Ascending aorta (tissue), 2 donors: ENCODE measurements around the gene CEMIP. TPM values are rescaled to one million over a fixed set of nuclear protein-coding genes. Genes with fewer than 3 reads are reported as not detected.

Source experiments
- DNase-seq, 2 donors: peaks; one replicate each; pipeline ENCODE4 v3.0.0-alpha.2; 2019; ENCODE audit warnings: low spot score in 2 of 2
- H3K27ac ChIP-seq, 2 donors: fragments of 200-600 bp; sonication (generic); one replicate each; pipeline ENCODE4 v1.5.1; 2016 to 2017; ENCODE audit warnings: mild to moderate bottlenecking in 1 of 2
- H3K27me3 ChIP-seq: fragments of 200-600 bp; sonication (generic); one replicate; pipeline ENCODE4 v1.5.1; 2017
- H3K36me3 ChIP-seq, 2 donors: fragments of 200-600 bp; sonication (generic); one replicate each; pipeline ENCODE4 v1.5.1; 2016
- H3K4me1 ChIP-seq, 2 donors: fragments of 200-600 bp; sonication (generic); one replicate each; pipeline ENCODE4 v1.5.1; 2016 to 2017; ENCODE audit warnings: mild to moderate bottlenecking in 1 of 2
- H3K4me3 ChIP-seq, 2 donors: fragments of 200-600 bp; sonication (generic); one replicate each; pipeline ENCODE4 v1.5.1; 2016 to 2017; ENCODE audit warnings: mild to moderate bottlenecking in 1 of 2
- H3K9me3 ChIP-seq, 2 donors: fragments of 200-600 bp; sonication (generic); one replicate each; pipeline ENCODE4 v1.5.1; 2016
- CTCF ChIP-seq, 3 experiments: fragments of 200-600 bp in 2 of 3; fragments of 450-650 bp in 1 of 3; sonication (generic) in 2 of 3; IDR thresholded peaks; one replicate each; pipeline ENCODE4 v1.5.1; 2016 to 2019; ENCODE audit warnings: antibody characterized with exemption in 3 of 3, mild to moderate bottlenecking in 1 of 3, moderate library complexity in 1 of 3
- intact Hi-C: fragments of 100-400 bp; cut with DNase I; formaldehyde crosslinking; loops from one replicate; pipeline ENCODE4 v1.15.1; 2023
- total RNA-seq: library from RNA; depleted of rRNA; stranded (reverse); fragments of >200 nt; gene quantifications from one replicate; pipeline ENCODE4 v1.1.0, GENCODE V29; 2016

The CEMIP gene
- total RNA-seq, 1 donor from 2014 or later, result not detected

DNA sequence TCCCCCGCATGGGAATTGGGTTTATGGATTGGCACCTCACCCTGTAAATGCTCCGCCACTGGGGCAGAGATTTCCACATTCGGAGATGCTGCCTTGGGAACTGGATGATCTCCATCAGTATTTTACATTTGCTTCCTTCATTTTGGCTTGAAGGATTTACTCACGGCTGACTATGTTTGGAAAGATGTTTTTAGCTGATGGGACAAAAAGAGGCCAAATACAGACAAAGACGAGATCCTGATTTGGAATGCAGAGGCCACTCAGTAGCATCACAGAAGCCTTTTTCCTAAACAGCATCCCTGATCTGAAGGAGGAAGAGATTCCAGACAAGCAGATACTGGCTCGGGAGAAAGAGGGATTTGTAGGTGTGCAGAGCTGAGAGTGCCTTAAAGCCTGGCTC, 133.5 kb downstream of the CEMIP start:
- H3K27me3 ChIP-seq, result no peaks in the 10 kb centered on the region
- TF ChIP-seq CTCF (IDR thresholded peaks at IDR 0.05), result no peak
- H3K36me3 ChIP-seq, result peaks cover 2 to 30% of the 10 kb centered on the region in 2 donors
- no peaks in the 10 kb centered on the region for H3K9me3 ChIP-seq
- no peaks in the 10 kb centered on the region for H3K4me1 ChIP-seq
- intact Hi-C loops, result no loop called here
- no peak for DNase-seq
- no peak overlapping the region for H3K4me3 ChIP-seq
- no peak overlapping the region for H3K27ac ChIP-seq

DNA sequence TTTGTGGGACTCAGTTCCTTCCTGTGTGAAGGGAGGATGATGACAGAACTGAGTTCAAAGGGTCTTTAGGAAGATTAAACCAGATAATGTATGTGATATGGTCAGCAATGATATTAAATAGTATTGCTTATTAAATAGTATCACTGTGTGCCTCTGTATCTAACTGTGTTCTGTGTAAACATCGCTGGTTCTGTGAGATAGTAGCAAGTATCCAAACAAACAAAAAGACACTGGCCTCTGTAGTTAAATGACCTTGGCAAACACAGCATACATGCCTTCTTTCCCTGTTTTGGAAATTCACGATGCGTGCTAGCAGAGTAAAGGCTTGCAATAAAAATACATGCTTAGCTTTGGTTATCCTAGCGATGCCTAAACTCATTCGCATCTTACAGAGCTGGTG, 134.4 kb downstream of the CEMIP start:
- H3K9me3 ChIP-seq, result no peaks in the 10 kb centered on the region
- no peak overlapping the region for H3K27ac ChIP-seq
- DNase-seq, result no peak
- H3K4me1 ChIP-seq, result no peaks in the 10 kb centered on the region
- H3K4me3 ChIP-seq, result no peak overlapping the region
- intact Hi-C loops, result no loop called here
- peaks cover 2 to 25% of the 10 kb centered on the region in 2 donors for H3K36me3 ChIP-seq
- TF ChIP-seq CTCF (IDR thresholded peaks at IDR 0.05), result no peak
- H3K27me3 ChIP-seq, result no peaks in the 10 kb centered on the region

- Histone ChIP-seq H3K9me3 (no peaks in the 10 kb centered on the region), H3K4me3 (no peak overlapping the region), H3K27me3 (no peaks in the 10 kb centered on the region), H3K27ac (no peak overlapping the region), H3K36me3 (peaks cover 0 to 10% of the 10 kb centered on the region in 2 donors), H3K4me1 (no peaks in the 10 kb centered on the region)
- TF ChIP-seq CTCF (IDR thresholded peaks at IDR 0.05), result no peak
- no peak for DNase-seq
- intact Hi-C loops, result no loop called here
Measured at GRCh38 chr15:80915472-80915871, 136.3 kb downstream of the CEMIP start.

- no peaks in the 10 kb centered on the region for H3K4me1 ChIP-seq
- H3K9me3 ChIP-seq, result no peaks in the 10 kb centered on the region
- H3K4me3 ChIP-seq, result no peak overlapping the region
- H3K36me3 ChIP-seq, result peaks cover 0 to 5% of the 10 kb centered on the region in 2 donors
- no peak for DNase-seq
- no peak overlapping the region for H3K27ac ChIP-seq
- no peak for TF ChIP-seq CTCF (IDR thresholded peaks at IDR 0.05)
- H3K27me3 ChIP-seq, result no peaks in the 10 kb centered on the region
- intact Hi-C loops, result no loop called here
Measured at GRCh38 chr15:80916056-80916455, 136.9 kb downstream of the CEMIP start.

- Histone ChIP-seq H3K9me3 (no peaks in the 10 kb centered on the region), H3K4me1 (no peaks in the 10 kb centered on the region), H3K27ac (no peak overlapping the region), H3K36me3 (peaks cover 5% of the 10 kb centered on the region in 2 donors), H3K27me3 (no peaks in the 10 kb centered on the region), H3K4me3 (no peak overlapping the region)
- intact Hi-C loops, result no loop called here
- DNase-seq, result no peak
- TF ChIP-seq CTCF (IDR thresholded peaks at IDR 0.05), result no peak
Measured at GRCh38 chr15:80918196-80918783, 139.1 kb downstream of the CEMIP start.

DNA sequence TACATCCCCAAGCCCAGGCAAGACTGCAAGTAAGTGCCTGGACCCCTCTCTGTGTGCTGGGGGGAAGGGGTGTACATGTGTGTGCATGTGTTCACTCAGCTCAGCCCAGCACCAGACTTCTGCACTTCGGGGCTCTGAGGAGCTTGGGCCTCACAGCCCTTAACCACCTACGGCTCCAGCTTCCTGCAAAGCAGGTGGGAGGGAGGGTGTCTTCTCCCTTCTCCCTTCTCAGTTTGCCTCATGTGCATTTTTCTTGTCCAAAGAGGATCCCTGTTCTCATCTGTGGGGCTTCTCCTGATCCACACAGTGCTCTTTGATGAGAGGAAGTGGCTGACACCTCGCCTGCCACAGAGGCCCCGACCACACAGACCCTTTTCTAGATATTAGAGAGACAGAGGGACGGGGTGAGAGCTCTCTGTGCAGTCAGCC, 141.1 kb downstream of the CEMIP start:
- no peak for DNase-seq
- no peak overlapping the region for H3K4me3 ChIP-seq
- TF ChIP-seq CTCF (IDR thresholded peaks at IDR 0.05), result no peak
- H3K36me3 ChIP-seq, result peaks cover 5 to 8% of the 10 kb centered on the region in 2 donors
- intact Hi-C loops, result no loop called here
- no peaks in the 10 kb centered on the region for H3K27me3 ChIP-seq
- no peaks in the 10 kb centered on the region for H3K4me1 ChIP-seq
- H3K27ac ChIP-seq, result no peak overlapping the region
- no peaks in the 10 kb centered on the region for H3K9me3 ChIP-seq
